ENCODE data around the gene PGA5.

The PGA5 gene

GRCh38 chr11:61279934-61280659 is 39.1 kb downstream of the PGA5 start:
- no peak for DNase-seq (ENCODE audit: insufficient read length, low spot score)
- TF ChIP-seq POLR2AphosphoS5 (IDR thresholded peaks at IDR 0.05; ENCODE audit: low read depth, low read length) (no peak), POLR2A (IDR thresholded peaks at IDR 0.05; ENCODE audit: low read depth, low read length) (no peak), TAF1 (IDR thresholded peaks at IDR 0.05; ENCODE audit: low read depth, low read length) (no peak), POU2F2 (IDR thresholded peaks at IDR 0.05; ENCODE audit: low read depth, low read length) (no peak), SPI1 (IDR thresholded peaks at IDR 0.05; ENCODE audit: low read depth, low read length) (no peak), PAX5 (IDR thresholded peaks at IDR 0.05; ENCODE audit: insufficient read depth, low read length, severe bottlenecking) (no peak)
- FAIRE-seq, result no peak

DNA sequence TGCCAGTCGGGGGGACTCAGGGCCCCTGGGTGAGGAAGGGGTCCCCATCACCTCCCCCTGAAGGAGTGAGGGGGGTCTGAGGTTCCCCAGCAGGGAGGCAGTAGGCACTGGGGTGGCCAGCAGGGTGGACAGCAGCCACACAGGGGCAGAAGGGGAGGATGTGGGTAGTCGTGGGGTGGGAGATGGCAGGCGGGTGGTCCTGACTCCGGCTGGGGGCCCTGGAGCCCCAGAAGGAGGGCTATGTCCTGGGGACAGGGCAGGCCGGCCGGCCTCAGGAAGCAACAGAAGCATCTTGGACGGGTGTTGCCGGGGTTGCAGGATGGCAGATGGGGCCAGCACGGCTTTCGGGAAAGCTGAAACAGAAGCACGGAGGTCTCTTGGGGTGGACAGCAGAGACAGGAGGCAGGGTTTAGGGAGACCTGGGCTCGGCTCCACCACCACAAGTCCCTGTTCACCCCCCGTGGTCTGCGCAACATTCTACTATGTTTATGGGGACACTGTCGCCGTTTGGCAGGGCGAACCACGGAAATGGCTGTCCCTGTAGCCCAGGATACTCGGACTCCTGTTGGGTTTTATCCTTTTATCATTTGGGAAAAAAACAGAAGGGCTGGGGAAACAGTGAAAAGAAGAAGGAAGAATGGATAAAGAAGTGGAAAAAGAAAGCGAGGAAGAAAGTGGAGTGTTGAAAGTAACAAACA is 40.1 kb downstream of the PGA5 start:
- FAIRE-seq, result no peak
- no peak for TF ChIP-seq POLR2A (IDR thresholded peaks at IDR 0.05; ENCODE audit: low read depth, low read length)
- no peak for DNase-seq (ENCODE audit: insufficient read length, low spot score)

GRCh38 chr11:61281581-61282250 is 40.7 kb downstream of the PGA5 start:
- TF ChIP-seq POLR2A (IDR thresholded peaks at IDR 0.05; ENCODE audit: low read depth, low read length), result no peak
- no peak for TF ChIP-seq POLR2AphosphoS5 (IDR thresholded peaks at IDR 0.05; ENCODE audit: low read depth, low read length)
- TF ChIP-seq TAF1 (IDR thresholded peaks at IDR 0.05; ENCODE audit: low read depth, low read length), result no peak
- no peak for FAIRE-seq
- DNase-seq (ENCODE audit: insufficient read length, low spot score), result peak; percentile 63

- no peak for FAIRE-seq
- DNase-seq (ENCODE audit: insufficient read length, low spot score), result no peak
- TF ChIP-seq SPI1 (IDR thresholded peaks at IDR 0.05; ENCODE audit: low read depth, low read length), result no peak
- TF ChIP-seq POLR2AphosphoS5 (IDR thresholded peaks at IDR 0.05; ENCODE audit: low read depth, low read length), result no peak
- TF ChIP-seq POLR2A (IDR thresholded peaks at IDR 0.05; ENCODE audit: low read depth, low read length), result no peak
- TF ChIP-seq TAF1 (IDR thresholded peaks at IDR 0.05; ENCODE audit: low read depth, low read length), result no peak
- no peak for TF ChIP-seq PAX5 (IDR thresholded peaks at IDR 0.05; ENCODE audit: insufficient read depth, low read length, severe bottlenecking)
Observed at GRCh38 chr11:61283613-61284012, 42.6 kb downstream of the PGA5 start.

DNA sequence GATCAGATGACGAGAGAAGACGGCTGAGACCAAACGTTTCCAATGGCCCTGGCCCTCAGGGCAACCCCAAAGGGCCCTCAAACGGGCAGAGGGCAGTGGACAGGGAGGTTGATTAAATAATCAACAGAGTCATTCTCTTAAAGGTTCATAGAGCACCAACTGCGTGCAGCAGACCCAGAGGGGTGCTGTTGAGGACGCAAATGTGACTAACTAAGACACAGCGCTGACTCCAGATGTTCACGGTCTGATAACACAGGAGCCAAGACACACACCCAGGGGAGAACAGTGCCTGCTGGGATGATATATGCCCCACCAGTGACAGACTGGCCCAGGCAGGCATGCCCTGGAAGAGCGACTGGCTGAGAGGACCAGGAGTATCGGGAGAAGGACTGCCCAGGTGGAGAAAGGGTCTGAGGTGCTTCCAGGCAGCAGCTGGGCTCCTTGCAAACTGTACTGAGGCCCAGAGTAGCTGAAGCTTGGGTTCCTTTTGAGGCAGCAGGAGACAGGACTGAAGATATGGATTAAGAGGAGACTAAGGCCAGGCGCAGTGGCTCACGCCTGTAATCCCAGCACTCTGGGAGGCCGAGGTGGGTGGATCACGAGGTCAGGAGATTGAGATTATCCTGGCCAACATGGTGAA is 46.5 kb downstream of the PGA5 start:
- TF ChIP-seq SPI1 (IDR thresholded peaks at IDR 0.05; ENCODE audit: low read depth, low read length) (no peak), TAF1 (IDR thresholded peaks at IDR 0.05; ENCODE audit: low read depth, low read length) (no peak), POLR2A (IDR thresholded peaks at IDR 0.05; ENCODE audit: low read depth, low read length) (no peak), PAX5 (IDR thresholded peaks at IDR 0.05; ENCODE audit: insufficient read depth, low read length, severe bottlenecking) (no peak), POU2F2 (IDR thresholded peaks at IDR 0.05; ENCODE audit: low read depth, low read length) (no peak), POLR2AphosphoS5 (IDR thresholded peaks at IDR 0.05; ENCODE audit: low read depth, low read length) (no peak)
- DNase-seq (ENCODE audit: insufficient read length, low spot score), result no peak
- FAIRE-seq, result no peak

DNA sequence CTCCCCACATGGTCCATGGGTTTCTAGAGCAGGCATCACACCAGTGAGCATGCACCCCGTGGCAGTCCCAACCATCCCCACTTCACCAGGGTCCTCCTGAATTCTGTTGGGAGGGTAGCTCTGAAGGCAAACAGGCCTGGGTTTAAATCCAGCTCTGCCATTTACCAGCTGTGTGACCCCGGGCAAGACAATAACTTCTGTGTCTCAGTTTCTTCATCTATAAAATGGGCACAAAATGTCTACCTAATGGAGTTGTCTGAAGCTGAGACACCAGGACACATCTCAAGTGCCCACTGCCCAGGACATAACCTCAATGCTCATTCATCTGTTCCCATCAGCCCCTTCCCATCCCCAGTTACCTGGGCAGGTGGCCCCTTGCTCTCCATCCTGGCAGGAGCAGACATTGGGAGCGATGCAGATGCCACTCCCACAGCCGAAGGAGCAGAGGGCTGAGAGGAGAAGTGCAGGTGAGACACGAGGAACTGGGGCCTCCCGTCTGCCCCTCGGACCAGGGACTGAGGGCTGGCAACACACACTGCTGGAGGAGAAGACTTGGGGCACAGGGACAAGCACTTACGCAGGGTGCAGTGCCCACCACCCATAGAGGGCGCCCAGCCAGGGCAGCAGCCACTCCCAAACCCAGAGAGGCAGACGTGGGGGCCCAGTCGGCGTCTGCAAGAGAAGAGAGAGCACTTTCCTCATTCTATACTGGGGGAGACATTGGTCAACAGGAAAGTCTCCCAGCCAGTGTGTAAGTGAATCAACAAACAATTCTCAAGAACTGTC is 50.1 kb downstream of the PGA5 start:
- no peak for FAIRE-seq
- DNase-seq (ENCODE audit: insufficient read length, low spot score), result no peak
- TF ChIP-seq POU2F2 (IDR thresholded peaks at IDR 0.05; ENCODE audit: low read depth, low read length) (no peak), POLR2A (IDR thresholded peaks at IDR 0.05; ENCODE audit: low read depth, low read length) (no peak), PAX5 (IDR thresholded peaks at IDR 0.05; ENCODE audit: insufficient read depth, low read length, severe bottlenecking) (no peak), TAF1 (IDR thresholded peaks at IDR 0.05; ENCODE audit: low read depth, low read length) (no peak), POLR2AphosphoS5 (IDR thresholded peaks at IDR 0.05; ENCODE audit: low read depth, low read length) (no peak), SPI1 (IDR thresholded peaks at IDR 0.05; ENCODE audit: low read depth, low read length) (no peak)

- DNase-seq (ENCODE audit: insufficient read length, low spot score) (no peak), FAIRE-seq (no peak)
- TF ChIP-seq POU2F2 (IDR thresholded peaks at IDR 0.05; ENCODE audit: low read depth, low read length) (no peak), POLR2AphosphoS5 (IDR thresholded peaks at IDR 0.05; ENCODE audit: low read depth, low read length) (no peak), SPI1 (IDR thresholded peaks at IDR 0.05; ENCODE audit: low read depth, low read length) (no peak), POLR2A (IDR thresholded peaks at IDR 0.05; ENCODE audit: low read depth, low read length) (no peak), TAF1 (IDR thresholded peaks at IDR 0.05; ENCODE audit: low read depth, low read length) (no peak), PAX5 (IDR thresholded peaks at IDR 0.05; ENCODE audit: insufficient read depth, low read length, severe bottlenecking) (no peak)
Observed at GRCh38 chr11:61292356-61292755, 51.4 kb downstream of the PGA5 start.

DNA sequence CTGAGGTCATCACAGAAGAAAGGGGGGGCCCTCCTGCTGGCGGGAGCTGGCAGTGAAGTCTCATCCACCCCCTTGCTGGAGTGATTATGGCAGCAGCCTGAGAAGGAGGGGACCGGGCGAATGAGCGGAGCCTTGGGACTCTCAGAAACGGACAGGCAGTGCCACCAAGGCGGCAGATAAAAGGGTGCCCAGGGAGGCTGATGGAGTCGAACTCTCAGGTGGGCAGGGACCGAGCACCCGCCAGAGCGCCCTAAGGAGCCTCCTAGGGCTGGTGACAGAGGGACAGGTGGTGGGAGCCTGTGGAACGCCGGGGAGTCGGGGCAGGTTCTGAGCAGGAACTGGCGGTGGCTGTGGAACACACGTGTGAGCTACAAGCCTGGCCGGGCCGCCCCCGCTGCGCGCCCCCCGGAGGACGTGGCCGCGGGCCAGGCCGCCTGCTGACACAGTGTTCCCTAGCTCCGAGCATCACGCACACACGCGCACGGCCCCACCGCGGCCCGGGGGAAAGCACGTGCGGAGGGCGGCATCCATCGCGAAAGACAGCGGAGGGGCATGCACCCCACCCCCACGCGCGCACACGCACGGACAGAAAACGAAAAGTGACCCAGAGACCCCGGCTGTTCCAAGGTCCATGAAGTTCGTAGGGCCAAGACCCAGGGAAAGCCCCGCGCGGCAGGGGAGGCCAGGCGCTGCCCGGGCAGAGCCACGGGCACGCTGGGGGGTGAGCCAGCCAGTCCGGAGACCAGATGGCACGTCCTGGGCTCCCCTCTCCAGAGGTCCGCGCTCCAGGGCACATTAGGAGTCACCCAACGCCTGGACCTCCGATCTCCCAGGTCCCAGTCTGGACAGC is 53.1 kb downstream of the PGA5 start:
- FAIRE-seq, result peak; percentile 88
- DNase-seq (ENCODE audit: insufficient read length, low spot score), result peak; percentile 67
- TF ChIP-seq POLR2AphosphoS5 (IDR thresholded peaks at IDR 0.05; ENCODE audit: low read depth, low read length) (no peak), TAF1 (IDR thresholded peaks at IDR 0.05; ENCODE audit: low read depth, low read length) (no peak), POLR2A (IDR thresholded peaks at IDR 0.05; ENCODE audit: low read depth, low read length) (no peak), PAX5 (IDR thresholded peaks at IDR 0.05; ENCODE audit: insufficient read depth, low read length, severe bottlenecking) (no peak), SPI1 (IDR thresholded peaks at IDR 0.05; ENCODE audit: low read depth, low read length) (no peak), POU2F2 (IDR thresholded peaks at IDR 0.05; ENCODE audit: low read depth, low read length) (no peak)

Measured in GM12891 (cell line).